Neural cell (in vitro differentiated cells): ENCODE data around the gene NFKBIA. TPM values are rescaled to one million over a fixed set of nuclear protein-coding genes. Genes with fewer than 3 reads are reported as not detected.

Experiments
- H2AFZ ChIP-seq: fragments of 200-600, 300-800 bp; sonication (generic), shearing (Covaris generic); 2 replicates; pipeline ENCODE4 v1.6.0; 2014; ENCODE audit warnings: low read depth, mild to moderate bottlenecking, antibody characterized with exemption, low read length, moderate library complexity
- H3F3A ChIP-seq: fragments of 200-600 bp; shearing (Covaris generic); 2 replicates; pipeline ENCODE4 v1.6.1; 2016; ENCODE audit warnings: mild to moderate bottlenecking, moderate library complexity, mixed read lengths, antibody characterized with exemption, low read length; ENCODE audit not compliant: insufficient read depth, poor library complexity, severe bottlenecking
- H3K27ac ChIP-seq: fragments of 200-600, 300-800 bp; sonication (generic), shearing (Covaris generic); 2 replicates; pipeline ENCODE4 v1.5.1; 2014; ENCODE audit warnings: mild to moderate bottlenecking, low read length, moderate library complexity
- H3K27me3 ChIP-seq: fragments of 300-800, 200-600 bp; sonication (generic), shearing (Covaris generic); 2 replicates; pipeline ENCODE4 v1.6.0; 2014; ENCODE audit warnings: mild to moderate bottlenecking, low read depth, low read length, moderate library complexity; ENCODE audit not compliant: insufficient read depth
- H3K36me3 ChIP-seq: fragments of 300-800, 200-600 bp; sonication (generic), shearing (Covaris generic); 2 replicates; pipeline ENCODE4 v1.5.1; 2014; ENCODE audit warnings: mild to moderate bottlenecking, antibody characterized with exemption, low read length, moderate library complexity; ENCODE audit not compliant: insufficient read depth
- H3K4me2 ChIP-seq: fragments of 300-800, 200-600 bp; sonication (generic), shearing (Covaris generic); 2 replicates; pipeline ENCODE4 v1.6.0; 2014; ENCODE audit warnings: mild to moderate bottlenecking, low read length
- H3K4me3 ChIP-seq: fragments of 300-800, 200-600 bp; sonication (generic), shearing (Covaris generic); 2 replicates; pipeline ENCODE4 v1.5.1; 2014; ENCODE audit warnings: mild to moderate bottlenecking, low read length, moderate library complexity
- H3K79me2 ChIP-seq: fragments of 200-600 bp; shearing (Covaris generic); replicated peaks from 2 replicates; pipeline ENCODE4 v1.6.0; 2014; ENCODE audit warnings: mild to moderate bottlenecking, low read length, moderate library complexity; ENCODE audit not compliant: insufficient read depth
- H3K9ac ChIP-seq: fragments of 300-800, 200-600 bp; sonication (generic), shearing (Covaris generic); 2 replicates; pipeline ENCODE4 v1.6.1; 2016; ENCODE audit warnings: mild to moderate bottlenecking, low read length, mixed read lengths
- H3K9me2 ChIP-seq: fragments of 200-600 bp; shearing (Covaris generic); 2 replicates; pipeline ENCODE4 v1.6.1; 2016; ENCODE audit warnings: mild to moderate bottlenecking, low read length, mixed read lengths; ENCODE audit not compliant: insufficient read depth
- H3K9me3 ChIP-seq: fragments of 200-600, 300-800 bp; sonication (generic), shearing (Covaris generic); 2 replicates; pipeline ENCODE4 v1.6.1; 2016; ENCODE audit warnings: mild to moderate bottlenecking, mixed run types, low read length, moderate library complexity, mixed read lengths
- H4K20me1 ChIP-seq: fragments of 200-600 bp; shearing (Covaris generic); 2 replicates; pipeline ENCODE4 v1.6.1; 2016; ENCODE audit warnings: mild to moderate bottlenecking, mixed run types; ENCODE audit not compliant: insufficient read depth
- EP300 ChIP-seq: fragments of 450-650 bp; conservative IDR thresholded peaks from 2 replicates; pipeline ENCODE4 v1.6.1; 2014; ENCODE audit warnings: antibody characterized with exemption, mild to moderate bottlenecking, moderate library complexity; ENCODE audit not compliant: poor library complexity, severe bottlenecking
- EZH2 ChIP-seq: fragments of 200-600, 300-800 bp; shearing (Covaris generic), sonication (generic); IDR thresholded peaks from 2 replicates; pipeline ENCODE4 v1.6.1; 2014; ENCODE audit warnings: antibody characterized with exemption, low read length, borderline replicate concordance, mild to moderate bottlenecking; ENCODE audit not compliant: insufficient read depth, poor library complexity, severe bottlenecking
- MXI1 ChIP-seq: fragments of 450-650 bp; conservative IDR thresholded peaks from 2 replicates; pipeline ENCODE4 v1.6.1; 2014; ENCODE audit warnings: antibody characterized with exemption, mild to moderate bottlenecking; ENCODE audit not compliant: poor library complexity, severe bottlenecking
- POLR2AphosphoS5 ChIP-seq: IDR thresholded peaks from 2 replicates; pipeline ENCODE4 v1.6.1; 2012
- RAD21 ChIP-seq: fragments of 450-650 bp; conservative IDR thresholded peaks from 2 replicates; pipeline ENCODE4 v1.6.1; 2014; ENCODE audit warnings: antibody characterized with exemption, mild to moderate bottlenecking, moderate library complexity
- SMC3 ChIP-seq: fragments of 450-650 bp; conservative IDR thresholded peaks from 2 replicates; pipeline ENCODE4 v1.6.1; 2014; ENCODE audit warnings: antibody characterized with exemption, mild to moderate bottlenecking, moderate library complexity; ENCODE audit not compliant: poor library complexity
- TAF1 ChIP-seq: IDR thresholded peaks from 2 replicates; pipeline ENCODE4 v1.6.1; 2012; ENCODE audit warnings: low read depth
- polyA plus RNA-seq: library from polyadenylated mRNA; depleted of rRNA; stranded (reverse); fragments of >200 nt; gene quantifications from 2 replicates; pipeline ENCODE4 v1.2.3, GENCODE V29; 2014
- TF ChIP-seq, protein P1 (sequence below): IDR thresholded peaks from 2 replicates; pipeline ENCODE4 v1.6.1; 2012; ENCODE audit warnings: borderline replicate concordance
- TF ChIP-seq, protein P2 (sequence below): fragments of 450-650 bp; IDR thresholded peaks from 2 replicates; pipeline ENCODE4 v1.5.1; 2014; ENCODE audit warnings: antibody characterized with exemption, mild to moderate bottlenecking, moderate library complexity; ENCODE audit not compliant: poor library complexity, severe bottlenecking

The NFKBIA gene
- polyA plus RNA-seq, 1 donor from 2014 or later, result 48.8 TPM

DNA sequence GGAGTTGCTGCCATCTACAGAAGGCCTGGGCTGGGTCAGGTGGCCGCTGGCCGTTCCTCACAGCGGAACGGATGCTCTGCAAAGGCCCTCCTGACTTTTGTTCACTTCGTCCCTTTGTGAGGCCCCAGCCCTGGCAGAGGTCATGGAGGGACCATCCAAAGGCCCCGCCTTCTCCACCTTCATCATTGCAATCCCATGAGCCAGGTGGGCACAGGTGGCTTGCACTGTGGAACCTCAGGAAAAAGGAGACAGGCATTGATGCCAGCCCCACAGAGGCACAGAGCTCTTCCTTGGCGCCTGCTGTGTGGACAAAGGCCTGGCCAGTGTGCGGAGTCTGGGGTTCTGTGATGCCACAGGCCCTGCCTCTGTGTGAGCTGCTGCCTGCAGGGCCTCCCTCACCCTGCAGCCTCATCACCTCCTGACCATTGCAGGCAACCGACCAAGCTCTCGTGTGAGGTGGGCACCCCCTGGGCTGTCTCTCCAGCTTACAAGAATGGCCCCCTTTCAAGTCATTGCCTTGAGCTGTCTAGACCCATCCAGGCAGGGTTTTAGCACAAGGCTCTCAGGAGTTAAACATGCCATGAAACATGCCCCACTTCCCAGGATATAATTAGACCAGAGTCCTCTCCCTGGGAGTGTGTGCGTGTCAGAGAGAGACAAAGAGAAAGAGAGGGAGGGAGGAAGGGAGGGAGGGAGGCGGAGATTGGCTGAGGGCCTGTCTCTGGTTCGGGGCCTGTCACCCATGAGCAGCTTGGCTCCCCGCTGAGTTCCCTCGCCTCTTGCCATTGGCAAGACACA lies 19.3 kb downstream of the NFKBIA start:
- Histone ChIP-seq H3K79me2 (no peaks in the 10 kb centered on the region), H3K4me2 (peak overlapping the region; percentile 21), H3K4me3 (no peak overlapping the region), H3K9me3 (no peaks in the 10 kb centered on the region), H3K27me3 (no peaks in the 10 kb centered on the region), H3K9me2 (no peaks in the 10 kb centered on the region), H4K20me1 (no peaks in the 10 kb centered on the region), H3K27ac (peak overlapping the region; percentile 39), H3K9ac (peak overlapping the region; percentile 26), H2AFZ (peak overlapping the region; percentile 69), H3K36me3 (no peaks in the 10 kb centered on the region), H3F3A (no peaks in the 10 kb centered on the region)
- TF ChIP-seq, protein P1, sequence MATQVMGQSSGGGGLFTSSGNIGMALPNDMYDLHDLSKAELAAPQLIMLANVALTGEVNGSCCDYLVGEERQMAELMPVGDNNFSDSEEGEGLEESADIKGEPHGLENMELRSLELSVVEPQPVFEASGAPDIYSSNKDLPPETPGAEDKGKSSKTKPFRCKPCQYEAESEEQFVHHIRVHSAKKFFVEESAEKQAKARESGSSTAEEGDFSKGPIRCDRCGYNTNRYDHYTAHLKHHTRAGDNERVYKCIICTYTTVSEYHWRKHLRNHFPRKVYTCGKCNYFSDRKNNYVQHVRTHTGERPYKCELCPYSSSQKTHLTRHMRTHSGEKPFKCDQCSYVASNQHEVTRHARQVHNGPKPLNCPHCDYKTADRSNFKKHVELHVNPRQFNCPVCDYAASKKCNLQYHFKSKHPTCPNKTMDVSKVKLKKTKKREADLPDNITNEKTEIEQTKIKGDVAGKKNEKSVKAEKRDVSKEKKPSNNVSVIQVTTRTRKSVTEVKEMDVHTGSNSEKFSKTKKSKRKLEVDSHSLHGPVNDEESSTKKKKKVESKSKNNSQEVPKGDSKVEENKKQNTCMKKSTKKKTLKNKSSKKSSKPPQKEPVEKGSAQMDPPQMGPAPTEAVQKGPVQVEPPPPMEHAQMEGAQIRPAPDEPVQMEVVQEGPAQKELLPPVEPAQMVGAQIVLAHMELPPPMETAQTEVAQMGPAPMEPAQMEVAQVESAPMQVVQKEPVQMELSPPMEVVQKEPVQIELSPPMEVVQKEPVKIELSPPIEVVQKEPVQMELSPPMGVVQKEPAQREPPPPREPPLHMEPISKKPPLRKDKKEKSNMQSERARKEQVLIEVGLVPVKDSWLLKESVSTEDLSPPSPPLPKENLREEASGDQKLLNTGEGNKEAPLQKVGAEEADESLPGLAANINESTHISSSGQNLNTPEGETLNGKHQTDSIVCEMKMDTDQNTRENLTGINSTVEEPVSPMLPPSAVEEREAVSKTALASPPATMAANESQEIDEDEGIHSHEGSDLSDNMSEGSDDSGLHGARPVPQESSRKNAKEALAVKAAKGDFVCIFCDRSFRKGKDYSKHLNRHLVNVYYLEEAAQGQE, result no peak
- TF ChIP-seq TAF1 (no peak), RAD21 (no peak), MXI1 (no peak), EZH2 (no peak), POLR2AphosphoS5 (no peak), SMC3 (no peak), EP300 (no peak)
- TF ChIP-seq, protein P2, sequence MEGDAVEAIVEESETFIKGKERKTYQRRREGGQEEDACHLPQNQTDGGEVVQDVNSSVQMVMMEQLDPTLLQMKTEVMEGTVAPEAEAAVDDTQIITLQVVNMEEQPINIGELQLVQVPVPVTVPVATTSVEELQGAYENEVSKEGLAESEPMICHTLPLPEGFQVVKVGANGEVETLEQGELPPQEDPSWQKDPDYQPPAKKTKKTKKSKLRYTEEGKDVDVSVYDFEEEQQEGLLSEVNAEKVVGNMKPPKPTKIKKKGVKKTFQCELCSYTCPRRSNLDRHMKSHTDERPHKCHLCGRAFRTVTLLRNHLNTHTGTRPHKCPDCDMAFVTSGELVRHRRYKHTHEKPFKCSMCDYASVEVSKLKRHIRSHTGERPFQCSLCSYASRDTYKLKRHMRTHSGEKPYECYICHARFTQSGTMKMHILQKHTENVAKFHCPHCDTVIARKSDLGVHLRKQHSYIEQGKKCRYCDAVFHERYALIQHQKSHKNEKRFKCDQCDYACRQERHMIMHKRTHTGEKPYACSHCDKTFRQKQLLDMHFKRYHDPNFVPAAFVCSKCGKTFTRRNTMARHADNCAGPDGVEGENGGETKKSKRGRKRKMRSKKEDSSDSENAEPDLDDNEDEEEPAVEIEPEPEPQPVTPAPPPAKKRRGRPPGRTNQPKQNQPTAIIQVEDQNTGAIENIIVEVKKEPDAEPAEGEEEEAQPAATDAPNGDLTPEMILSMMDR, result no peak

DNA sequence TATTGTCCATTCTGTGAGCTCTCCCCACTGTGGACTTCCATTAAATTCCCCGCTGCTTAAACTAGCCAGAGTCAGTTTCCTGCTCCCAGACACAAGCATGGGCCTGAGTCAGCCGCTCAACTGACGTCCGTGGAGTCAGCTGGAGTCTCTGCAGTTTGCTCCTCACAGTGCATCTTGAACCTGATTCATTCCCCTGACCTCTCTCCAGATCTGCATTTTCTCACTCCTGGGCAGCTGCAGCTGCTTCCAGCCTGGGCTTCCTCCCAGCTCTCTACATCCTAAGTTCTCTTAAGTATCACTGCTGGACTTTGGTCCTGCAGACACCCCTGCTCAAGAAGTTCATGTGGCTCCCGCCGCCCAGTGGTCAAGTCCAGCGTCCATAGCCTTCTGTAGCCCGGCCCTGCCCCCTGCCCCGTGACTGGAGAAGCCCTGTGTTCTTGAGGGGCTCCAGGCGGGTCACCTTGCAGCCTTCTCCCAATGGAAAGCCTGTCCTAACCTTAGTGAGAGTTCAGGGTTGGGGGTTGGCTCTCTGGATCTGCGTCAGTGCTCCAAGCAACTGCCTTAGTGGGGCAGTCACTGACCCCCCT lies 20.0 kb downstream of the NFKBIA start:
- Histone ChIP-seq H4K20me1 (no peaks in the 10 kb centered on the region), H3K4me3 (no peak overlapping the region), H3K9me2 (no peaks in the 10 kb centered on the region), H3F3A (no peaks in the 10 kb centered on the region), H3K4me2 (no peak overlapping the region), H3K36me3 (no peaks in the 10 kb centered on the region), H3K9ac (no peak overlapping the region), H3K79me2 (no peaks in the 10 kb centered on the region), H3K27me3 (no peaks in the 10 kb centered on the region), H3K27ac (no peak overlapping the region), H3K9me3 (no peaks in the 10 kb centered on the region), H2AFZ (no peak overlapping the region)
- no peak for TF ChIP-seq MXI1
- TF ChIP-seq EZH2, result no peak
- TF ChIP-seq RAD21, result no peak
- TF ChIP-seq, protein P1, result no peak
- TF ChIP-seq POLR2AphosphoS5, result no peak
- no peak for TF ChIP-seq TAF1
- no peak for TF ChIP-seq SMC3
- TF ChIP-seq EP300, result no peak
- TF ChIP-seq, protein P2, result no peak
